ENCODE data around the gene CCDC12. TPM values are rescaled to one million over a fixed set of nuclear protein-coding genes. Genes with fewer than 3 reads are reported as not detected.

CCDC12 gene
- total RNA-seq, 1 donor from 2014 or later, result 33.0 TPM

DNA sequence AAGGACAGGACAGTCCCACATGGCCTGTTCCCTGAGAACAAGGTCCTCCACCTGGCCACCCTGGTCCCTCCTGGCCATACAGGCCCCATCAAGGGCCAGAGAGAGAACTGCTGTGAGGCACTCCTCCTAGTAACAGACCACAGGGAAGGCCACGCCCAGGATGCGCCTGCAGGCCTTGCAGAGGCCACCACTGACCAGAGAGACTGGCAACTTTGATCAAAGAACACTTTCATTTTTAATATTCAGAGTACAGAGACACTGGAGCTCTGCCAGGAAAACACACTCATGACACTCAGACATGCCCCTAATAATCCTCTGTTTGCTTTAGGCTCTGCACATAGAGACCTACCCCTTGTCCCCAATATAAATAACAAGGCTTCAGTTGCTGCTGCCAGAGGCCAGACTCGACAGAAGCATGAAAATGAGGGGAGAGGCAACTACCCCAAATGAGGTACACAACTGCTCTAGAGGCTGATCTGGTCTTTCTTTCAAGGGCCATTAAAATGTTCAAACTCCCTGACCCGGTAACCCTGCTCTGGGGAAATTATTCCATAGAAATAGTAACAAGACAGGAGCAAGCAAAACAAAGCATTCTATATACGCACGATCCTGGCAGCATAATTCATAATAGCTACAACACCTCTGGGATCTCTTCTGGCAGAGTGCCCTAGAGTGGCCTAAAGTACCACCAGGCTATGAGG, 44.8 kb downstream of the CCDC12 start:
- DNase-seq (ENCODE audit: low read depth), result no peak
- TF ChIP-seq, protein P1, sequence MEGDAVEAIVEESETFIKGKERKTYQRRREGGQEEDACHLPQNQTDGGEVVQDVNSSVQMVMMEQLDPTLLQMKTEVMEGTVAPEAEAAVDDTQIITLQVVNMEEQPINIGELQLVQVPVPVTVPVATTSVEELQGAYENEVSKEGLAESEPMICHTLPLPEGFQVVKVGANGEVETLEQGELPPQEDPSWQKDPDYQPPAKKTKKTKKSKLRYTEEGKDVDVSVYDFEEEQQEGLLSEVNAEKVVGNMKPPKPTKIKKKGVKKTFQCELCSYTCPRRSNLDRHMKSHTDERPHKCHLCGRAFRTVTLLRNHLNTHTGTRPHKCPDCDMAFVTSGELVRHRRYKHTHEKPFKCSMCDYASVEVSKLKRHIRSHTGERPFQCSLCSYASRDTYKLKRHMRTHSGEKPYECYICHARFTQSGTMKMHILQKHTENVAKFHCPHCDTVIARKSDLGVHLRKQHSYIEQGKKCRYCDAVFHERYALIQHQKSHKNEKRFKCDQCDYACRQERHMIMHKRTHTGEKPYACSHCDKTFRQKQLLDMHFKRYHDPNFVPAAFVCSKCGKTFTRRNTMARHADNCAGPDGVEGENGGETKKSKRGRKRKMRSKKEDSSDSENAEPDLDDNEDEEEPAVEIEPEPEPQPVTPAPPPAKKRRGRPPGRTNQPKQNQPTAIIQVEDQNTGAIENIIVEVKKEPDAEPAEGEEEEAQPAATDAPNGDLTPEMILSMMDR (IDR thresholded peaks at IDR 0.05; ENCODE audit: insufficient read depth, low read length, poor library complexity, severe bottlenecking), result no peak
- H3K27me3 ChIP-seq (ENCODE audit: control insufficient read depth, insufficient read depth, low read length), result no peaks in the 10 kb centered on the region
- no peak overlapping the region for H3K4me3 ChIP-seq (ENCODE audit: low read depth, low read length)
- H3K36me3 ChIP-seq (ENCODE audit: control insufficient read depth, insufficient read depth, low read length), result no peaks in the 10 kb centered on the region

DNA sequence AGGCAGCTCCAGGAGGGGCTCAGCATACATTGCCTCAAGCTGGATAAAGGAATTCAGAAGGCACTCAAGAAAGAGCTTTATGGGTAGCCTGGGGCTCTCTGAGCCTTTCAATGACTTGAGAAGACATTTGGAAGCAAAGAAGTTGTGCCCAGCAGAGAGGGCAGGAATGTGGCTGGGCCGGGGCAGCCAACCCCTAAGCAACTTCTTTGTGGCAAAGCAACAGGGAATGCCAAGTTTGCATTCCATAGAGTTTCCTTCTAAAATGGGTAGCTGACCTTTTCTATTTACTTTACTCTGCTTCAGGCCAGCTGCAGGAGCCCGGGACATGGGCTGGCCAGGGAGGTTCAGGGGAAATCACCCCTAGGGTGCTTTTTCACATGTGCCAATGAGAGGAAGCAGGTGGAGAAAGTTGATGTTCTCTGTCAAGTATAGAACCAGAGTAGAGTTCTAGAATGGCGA, 45.6 kb downstream of the CCDC12 start:
- H3K4me3 ChIP-seq (ENCODE audit: low read depth, low read length), result no peak overlapping the region
- no peaks in the 10 kb centered on the region for H3K27me3 ChIP-seq (ENCODE audit: control insufficient read depth, insufficient read depth, low read length)
- DNase-seq (ENCODE audit: low read depth), result no peak
- TF ChIP-seq, protein P1 (IDR thresholded peaks at IDR 0.05; ENCODE audit: insufficient read depth, low read length, poor library complexity, severe bottlenecking), result no peak
- peaks cover 1% of the 10 kb centered on the region for H3K36me3 ChIP-seq (ENCODE audit: control insufficient read depth, insufficient read depth, low read length)

DNA sequence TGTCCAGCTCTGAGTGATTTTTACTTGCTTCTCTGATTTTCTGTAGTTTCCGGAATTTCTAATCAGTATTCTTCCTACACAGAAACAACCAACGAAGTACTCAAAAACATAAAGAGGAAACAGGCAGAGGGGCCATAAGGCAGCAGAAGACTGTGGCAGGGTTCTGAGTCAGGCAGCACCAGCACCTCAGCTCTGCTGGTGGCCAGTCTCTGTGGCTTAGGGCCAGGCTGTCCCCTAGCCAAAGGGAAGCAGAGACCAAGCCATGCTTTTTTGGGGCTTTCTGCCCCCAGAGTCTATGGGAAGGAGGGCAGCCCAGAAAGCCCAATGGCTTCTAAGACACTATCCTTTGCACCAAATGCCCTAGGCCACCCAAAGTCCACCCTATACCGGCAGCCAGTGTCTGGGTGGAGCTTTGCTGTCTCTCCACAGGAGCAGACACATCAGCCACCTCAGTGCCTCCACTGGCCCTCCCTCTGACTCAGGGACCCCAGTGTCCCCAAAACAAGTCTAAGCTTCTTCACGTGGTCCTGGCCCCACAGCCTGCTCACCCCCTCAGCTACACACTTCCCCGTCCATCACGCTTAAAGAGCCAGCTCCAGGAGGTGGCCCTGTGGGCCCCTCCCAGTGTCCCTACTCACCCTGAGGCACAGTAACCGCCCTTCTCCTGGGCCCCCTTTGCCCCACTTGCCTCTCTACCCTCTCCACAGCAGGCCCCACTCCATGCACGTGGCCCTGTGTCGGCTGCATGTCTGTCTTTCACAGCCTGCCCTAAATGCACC, 46.2 kb downstream of the CCDC12 start:
- no peak for DNase-seq (ENCODE audit: low read depth)
- no peaks in the 10 kb centered on the region for H3K27me3 ChIP-seq (ENCODE audit: control insufficient read depth, insufficient read depth, low read length)
- TF ChIP-seq, protein P1 (IDR thresholded peaks at IDR 0.05; ENCODE audit: insufficient read depth, low read length, poor library complexity, severe bottlenecking), result no peak
- H3K4me3 ChIP-seq (ENCODE audit: low read depth, low read length), result no peak overlapping the region
- H3K36me3 ChIP-seq (ENCODE audit: control insufficient read depth, insufficient read depth, low read length), result peaks cover 1% of the 10 kb centered on the region

DNA sequence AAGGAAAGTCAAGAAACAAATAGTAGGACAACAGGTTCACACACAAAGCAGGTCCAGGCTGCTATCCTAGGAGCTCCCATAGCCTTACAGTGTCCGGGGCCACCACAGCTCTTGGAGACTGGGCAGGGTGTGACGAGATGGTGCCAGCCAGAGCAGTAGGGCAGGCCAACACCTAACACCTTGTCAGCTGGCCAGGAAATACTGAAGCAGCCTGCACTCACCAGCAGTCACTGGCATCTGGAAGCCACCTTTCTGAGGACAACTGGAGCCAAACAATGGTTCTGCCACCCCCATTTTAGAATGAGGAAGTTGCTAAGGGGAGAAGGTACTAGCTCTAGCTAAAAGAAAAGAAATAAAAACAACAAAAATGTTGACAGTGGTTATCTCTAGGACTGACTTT, 47.2 kb downstream of the CCDC12 start:
- H3K27me3 ChIP-seq (ENCODE audit: control insufficient read depth, insufficient read depth, low read length), result no peaks in the 10 kb centered on the region
- TF ChIP-seq, protein P1 (IDR thresholded peaks at IDR 0.05; ENCODE audit: insufficient read depth, low read length, poor library complexity, severe bottlenecking), result no peak
- peaks cover 2% of the 10 kb centered on the region for H3K36me3 ChIP-seq (ENCODE audit: control insufficient read depth, insufficient read depth, low read length)
- DNase-seq (ENCODE audit: low read depth), result no peak
- H3K4me3 ChIP-seq (ENCODE audit: low read depth, low read length), result no peak overlapping the region

DNA sequence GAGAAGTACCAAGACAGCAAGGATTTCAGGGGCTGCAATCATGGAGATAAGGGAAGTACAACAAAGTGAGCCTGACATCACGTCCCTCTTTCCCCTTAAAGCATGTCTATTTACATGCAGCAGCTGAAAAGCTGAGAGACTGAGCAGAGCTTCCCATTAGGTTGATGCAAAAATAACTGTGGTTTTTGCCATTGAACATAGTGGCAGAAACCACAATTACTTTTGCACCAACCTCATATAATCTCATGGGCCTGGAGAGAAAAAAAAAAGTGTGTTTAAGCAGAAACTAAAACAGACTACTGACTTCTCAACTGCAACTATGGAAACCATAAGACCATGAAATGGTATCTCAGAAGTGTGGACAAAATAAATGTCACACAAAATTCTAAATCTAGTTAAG, 48.3 kb downstream of the CCDC12 start:
- Histone ChIP-seq H3K27me3 (ENCODE audit: control insufficient read depth, insufficient read depth, low read length) (no peaks in the 10 kb centered on the region), H3K4me3 (ENCODE audit: low read depth, low read length) (no peak overlapping the region), H3K36me3 (ENCODE audit: control insufficient read depth, insufficient read depth, low read length) (peaks cover 4% of the 10 kb centered on the region)
- DNase-seq (ENCODE audit: low read depth), result no peak
- TF ChIP-seq, protein P1 (IDR thresholded peaks at IDR 0.05; ENCODE audit: insufficient read depth, low read length, poor library complexity, severe bottlenecking), result no peak

Data from kidney epithelial cell (primary cell).